Hepatocyte (in vitro differentiated cells): ENCODE measurements around the gene DNMT3A. TPM values are rescaled to one million over a fixed set of nuclear protein-coding genes. Genes with fewer than 3 reads are reported as not detected.

Experiments used
- DNase-seq: peaks from one replicate; pipeline ENCODE4 v3.0.0-alpha.2; 2016; ENCODE audit warnings: low spot score
- H2AFZ ChIP-seq: fragments of 200-600 bp; sonication (generic); 2 replicates; pipeline ENCODE4 v1.6.0; 2016; ENCODE audit warnings: antibody characterized with exemption, mild to moderate bottlenecking
- H3K27ac ChIP-seq: fragments of 200-600 bp; sonication (generic); 2 replicates; pipeline ENCODE4 v1.5.1; 2016; ENCODE audit warnings: mild to moderate bottlenecking
- H3K27me3 ChIP-seq: fragments of 200-600 bp; sonication (generic); 2 replicates; pipeline ENCODE4 v1.6.1; 2016
- H3K36me3 ChIP-seq: fragments of 200-600 bp; sonication (generic); replicated peaks from 2 replicates; pipeline ENCODE4 v1.5.1; 2016; ENCODE audit warnings: low read depth; ENCODE audit not compliant: insufficient read depth
- H3K4me1 ChIP-seq: fragments of 200-600 bp; sonication (generic); 2 replicates; pipeline ENCODE4 v1.5.1; 2016; ENCODE audit warnings: mild to moderate bottlenecking, moderate library complexity; ENCODE audit not compliant: insufficient read depth
- H3K4me2 ChIP-seq: fragments of 200-600 bp; sonication (generic); 2 replicates; pipeline ENCODE4 v1.6.0; 2016
- H3K4me3 ChIP-seq: fragments of 200-600 bp; sonication (generic); 2 replicates; pipeline ENCODE4 v1.5.1; 2016; ENCODE audit warnings: mild to moderate bottlenecking
- H3K79me2 ChIP-seq: fragments of 200-600 bp; sonication (generic); 2 replicates; pipeline ENCODE4 v1.6.0; 2017; ENCODE audit warnings: mild to moderate bottlenecking
- H3K9me2 ChIP-seq: fragments of 200-600 bp; sonication (generic); replicated peaks from 2 replicates; pipeline ENCODE4 v1.6.0; 2017; ENCODE audit warnings: mild to moderate bottlenecking; ENCODE audit not compliant: insufficient read depth
- H3K9me3 ChIP-seq: fragments of 200-600 bp; sonication (generic); 2 replicates; pipeline ENCODE4 v1.5.1; 2016; ENCODE audit warnings: low read depth, mild to moderate bottlenecking
- H4K20me1 ChIP-seq: fragments of 200-600 bp; sonication (generic); 2 replicates; pipeline ENCODE4 v1.6.0; 2016; ENCODE audit warnings: mild to moderate bottlenecking; ENCODE audit not compliant: insufficient read depth, poor library complexity, severe bottlenecking
- CTCF ChIP-seq: fragments of 200-600 bp; sonication (generic); IDR thresholded peaks from 2 replicates; pipeline ENCODE4 v1.5.1; 2016; ENCODE audit warnings: antibody characterized with exemption, mild to moderate bottlenecking; ENCODE audit not compliant: poor library complexity
- EZH2 ChIP-seq: fragments of 200-600 bp; sonication (generic); IDR thresholded peaks from 2 replicates; pipeline ENCODE4 v1.6.1; 2016; ENCODE audit warnings: antibody characterized with exemption, mild to moderate bottlenecking, borderline replicate concordance
- EZH2phosphoT487 ChIP-seq: fragments of 200-600 bp; sonication (generic); IDR thresholded peaks from one replicate; pipeline ENCODE4 v1.6.1; 2018; ENCODE audit warnings: antibody characterized with exemption, mild to moderate bottlenecking, low read depth, moderate library complexity; ENCODE audit not compliant: unreplicated experiment, severe bottlenecking
- WGBS: methylation state at CpG from one replicate; pipeline ENCODE4 v1.1.6; 2016; ENCODE audit warnings: low lambda C conversion rate; ENCODE audit errors: missing lambda C conversion rate; 5-methylcytosine and 5-hydroxymethylcytosine counted together
- polyA plus RNA-seq: library from polyadenylated mRNA; unstranded; fragments of >200 nt; fragmentation: Nextera tagmentation; extraction: Ambion mirVana; gene quantifications from 2 replicates; pipeline ENCODE4 v1.2.1, GENCODE V29; 2016
- total RNA-seq: library from RNA; depleted of rRNA; stranded (reverse); fragments of >200 nt; gene quantifications from 2 replicates; pipeline ENCODE4 v1.2.3, GENCODE V29; 2014

The DNMT3A gene
- total and polyA plus RNA-seq, 2 experiments from 2014 or later, result 28.3 to 43.8 TPM

DNA sequence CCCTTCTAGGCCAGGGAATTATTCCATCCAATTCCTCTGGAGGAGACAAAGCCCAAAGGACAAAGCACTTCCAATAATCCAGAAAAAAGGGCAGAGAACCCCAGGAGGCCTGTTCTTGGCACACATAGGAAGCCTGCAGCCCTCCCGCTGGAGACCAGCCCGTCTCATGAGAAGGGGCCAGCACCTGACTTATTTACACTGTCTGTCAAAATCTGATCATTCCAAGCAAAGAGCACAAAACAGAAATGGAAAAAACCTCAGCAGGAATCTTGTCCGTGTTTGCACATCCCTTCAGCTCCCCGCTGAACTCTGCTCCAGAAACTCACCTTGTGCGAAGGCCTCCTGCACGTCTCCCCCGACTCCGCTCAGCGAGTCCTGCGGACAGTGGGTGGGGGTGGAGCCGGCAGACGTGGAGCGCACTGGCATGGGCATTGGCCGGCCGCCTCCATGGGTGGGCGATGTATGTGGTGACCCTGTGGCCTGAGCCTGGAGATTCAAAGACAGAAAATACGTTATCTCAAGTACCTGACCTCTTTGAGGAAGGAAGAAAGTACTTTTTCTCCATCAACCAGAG, 46.2 kb upstream of the DNMT3A start:
- H3K79me2 ChIP-seq, result no peaks in the 10 kb centered on the region
- TF ChIP-seq CTCF (no peak), EZH2phosphoT487 (no peak), EZH2 (no peak)
- H3K9me3 ChIP-seq, result no peaks in the 10 kb centered on the region
- no peak overlapping the region for H2AFZ ChIP-seq
- H3K4me2 ChIP-seq, result no peak overlapping the region
- no peaks in the 10 kb centered on the region for H4K20me1 ChIP-seq
- H3K27me3 ChIP-seq, result no peaks in the 10 kb centered on the region
- H3K27ac ChIP-seq, result no peak overlapping the region
- no peak for DNase-seq
- H3K4me1 ChIP-seq, result no peaks in the 10 kb centered on the region
- WGBS, result 91% methylated on average over 17 of the region's 17 CpGs
- no peak overlapping the region for H3K4me3 ChIP-seq
- no peaks in the 10 kb centered on the region for H3K9me2 ChIP-seq
- no peaks in the 10 kb centered on the region for H3K36me3 ChIP-seq

DNA sequence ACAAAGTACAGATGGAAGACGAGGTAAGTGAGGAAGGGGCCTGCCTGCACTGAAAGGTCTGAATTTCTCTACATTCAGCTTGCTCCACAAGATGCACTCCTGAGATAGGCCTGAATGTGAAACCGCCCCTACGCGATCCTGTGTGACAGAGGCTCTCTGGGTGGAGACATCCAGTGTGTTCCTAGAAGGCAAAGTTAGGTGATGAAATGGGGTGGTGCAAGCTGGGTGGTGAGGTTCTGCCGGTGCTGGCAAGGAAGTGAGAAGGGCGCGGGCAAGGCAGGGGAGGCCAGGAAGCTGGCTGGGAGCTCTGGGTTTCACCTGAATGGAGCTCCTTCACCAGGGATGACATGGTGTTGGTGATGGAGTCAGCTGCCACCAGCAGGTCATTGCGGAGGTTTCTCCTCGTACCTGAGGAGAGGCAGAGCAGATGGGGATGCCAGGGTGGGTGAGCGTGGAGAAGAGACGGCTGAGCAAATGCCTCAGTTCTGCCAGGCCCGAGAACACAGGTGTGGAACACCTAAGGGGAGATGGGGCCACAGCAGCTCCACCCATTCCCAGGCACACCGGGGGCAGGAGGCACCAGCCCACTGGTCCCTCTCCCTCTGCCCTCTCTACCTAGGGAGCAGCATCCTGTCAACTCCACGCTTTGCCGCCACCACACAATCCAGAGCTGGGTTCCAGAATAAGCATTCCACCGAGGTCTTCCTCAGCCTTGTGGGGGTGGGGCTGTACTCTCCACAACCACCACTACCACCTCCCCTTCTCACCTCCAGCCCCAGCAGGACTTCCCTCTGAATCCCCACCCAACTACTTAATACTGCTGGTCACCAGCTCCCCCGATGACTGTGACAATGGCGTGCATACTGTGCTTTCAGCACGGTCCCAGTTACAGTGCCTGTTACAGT, 45.5 kb upstream of the DNMT3A start:
- Histone ChIP-seq H3K4me3 (no peak overlapping the region), H4K20me1 (no peaks in the 10 kb centered on the region), H3K4me1 (no peaks in the 10 kb centered on the region), H3K36me3 (no peaks in the 10 kb centered on the region), H3K4me2 (no peak overlapping the region), H3K9me2 (no peaks in the 10 kb centered on the region), H3K9me3 (no peaks in the 10 kb centered on the region), H2AFZ (no peak overlapping the region), H3K27me3 (no peaks in the 10 kb centered on the region), H3K27ac (no peak overlapping the region), H3K79me2 (no peaks in the 10 kb centered on the region)
- 90% methylated on average over 19 of the region's 19 CpGs for WGBS
- no peak for DNase-seq
- no peak for TF ChIP-seq CTCF
- TF ChIP-seq EZH2phosphoT487, result no peak
- no peak for TF ChIP-seq EZH2

- H3K9me2 ChIP-seq, result no peaks in the 10 kb centered on the region
- H3K4me2 ChIP-seq, result no peak overlapping the region
- H3K27ac ChIP-seq, result no peak overlapping the region
- H3K27me3 ChIP-seq, result no peaks in the 10 kb centered on the region
- no peak overlapping the region for H2AFZ ChIP-seq
- no peaks in the 10 kb centered on the region for H4K20me1 ChIP-seq
- no peak for DNase-seq
- no peaks in the 10 kb centered on the region for H3K79me2 ChIP-seq
- H3K4me1 ChIP-seq, result no peaks in the 10 kb centered on the region
- no peak for TF ChIP-seq EZH2
- TF ChIP-seq EZH2phosphoT487, result no peak
- WGBS, result 63% methylated on average over 8 of the region's 8 CpGs
- H3K4me3 ChIP-seq, result no peak overlapping the region
- H3K36me3 ChIP-seq, result no peaks in the 10 kb centered on the region
- H3K9me3 ChIP-seq, result no peaks in the 10 kb centered on the region
Observed at GRCh38 chr2:25385910-25386309, 44.2 kb upstream of the DNMT3A start.

DNA sequence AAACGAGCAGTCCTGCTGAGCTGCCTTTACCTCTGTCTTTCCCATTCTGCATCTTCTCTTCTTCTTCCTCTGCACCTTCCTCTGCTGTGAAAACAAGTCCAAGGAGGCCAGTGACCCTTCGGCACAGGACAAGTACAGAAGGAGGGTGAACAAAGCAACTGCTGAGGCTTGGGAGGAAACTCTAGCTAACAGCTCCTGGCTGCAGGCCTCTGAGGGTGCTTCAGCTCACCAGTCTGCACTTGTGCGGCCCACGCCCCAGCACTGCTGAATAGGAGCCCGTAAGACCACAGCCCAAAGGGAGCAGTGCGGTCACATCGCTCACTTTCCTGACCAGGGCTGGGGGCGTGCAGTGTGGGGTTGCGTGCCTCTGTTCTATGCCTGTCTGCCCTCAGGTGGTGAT, 42.1 kb upstream of the DNMT3A start:
- WGBS, result 96% methylated on average over 9 of the region's 9 CpGs
- Histone ChIP-seq H4K20me1 (no peaks in the 10 kb centered on the region), H3K79me2 (no peaks in the 10 kb centered on the region), H3K4me3 (no peak overlapping the region), H2AFZ (no peak overlapping the region), H3K4me1 (no peaks in the 10 kb centered on the region), H3K9me2 (no peaks in the 10 kb centered on the region), H3K27me3 (no peaks in the 10 kb centered on the region), H3K9me3 (no peaks in the 10 kb centered on the region), H3K27ac (no peak overlapping the region), H3K4me2 (no peak overlapping the region), H3K36me3 (no peaks in the 10 kb centered on the region)
- no peak for TF ChIP-seq CTCF
- TF ChIP-seq EZH2, result no peak
- TF ChIP-seq EZH2phosphoT487, result no peak
- no peak for DNase-seq
